Activated CD4-positive, alpha-beta T cell treated with anti-CD3 and anti-CD28 coated beads for 1 hour (primary cell): Measurements from ENCODE around the gene MOV10.
A peak's percentile ranks its signal among the peaks of the same experiment; 100 is the strongest.
"Not testable (repeated sequence)": the region's sequence is repeated elsewhere in the genome, so short reads cannot be mapped to it uniquely, and the experiment has no call there.

Experiments used
- DNase-seq: peaks from one replicate; pipeline ENCODE4 v3.0.0-alpha.2; 2020

The MOV10 gene, protein sequence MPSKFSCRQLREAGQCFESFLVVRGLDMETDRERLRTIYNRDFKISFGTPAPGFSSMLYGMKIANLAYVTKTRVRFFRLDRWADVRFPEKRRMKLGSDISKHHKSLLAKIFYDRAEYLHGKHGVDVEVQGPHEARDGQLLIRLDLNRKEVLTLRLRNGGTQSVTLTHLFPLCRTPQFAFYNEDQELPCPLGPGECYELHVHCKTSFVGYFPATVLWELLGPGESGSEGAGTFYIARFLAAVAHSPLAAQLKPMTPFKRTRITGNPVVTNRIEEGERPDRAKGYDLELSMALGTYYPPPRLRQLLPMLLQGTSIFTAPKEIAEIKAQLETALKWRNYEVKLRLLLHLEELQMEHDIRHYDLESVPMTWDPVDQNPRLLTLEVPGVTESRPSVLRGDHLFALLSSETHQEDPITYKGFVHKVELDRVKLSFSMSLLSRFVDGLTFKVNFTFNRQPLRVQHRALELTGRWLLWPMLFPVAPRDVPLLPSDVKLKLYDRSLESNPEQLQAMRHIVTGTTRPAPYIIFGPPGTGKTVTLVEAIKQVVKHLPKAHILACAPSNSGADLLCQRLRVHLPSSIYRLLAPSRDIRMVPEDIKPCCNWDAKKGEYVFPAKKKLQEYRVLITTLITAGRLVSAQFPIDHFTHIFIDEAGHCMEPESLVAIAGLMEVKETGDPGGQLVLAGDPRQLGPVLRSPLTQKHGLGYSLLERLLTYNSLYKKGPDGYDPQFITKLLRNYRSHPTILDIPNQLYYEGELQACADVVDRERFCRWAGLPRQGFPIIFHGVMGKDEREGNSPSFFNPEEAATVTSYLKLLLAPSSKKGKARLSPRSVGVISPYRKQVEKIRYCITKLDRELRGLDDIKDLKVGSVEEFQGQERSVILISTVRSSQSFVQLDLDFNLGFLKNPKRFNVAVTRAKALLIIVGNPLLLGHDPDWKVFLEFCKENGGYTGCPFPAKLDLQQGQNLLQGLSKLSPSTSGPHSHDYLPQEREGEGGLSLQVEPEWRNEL

DNA sequence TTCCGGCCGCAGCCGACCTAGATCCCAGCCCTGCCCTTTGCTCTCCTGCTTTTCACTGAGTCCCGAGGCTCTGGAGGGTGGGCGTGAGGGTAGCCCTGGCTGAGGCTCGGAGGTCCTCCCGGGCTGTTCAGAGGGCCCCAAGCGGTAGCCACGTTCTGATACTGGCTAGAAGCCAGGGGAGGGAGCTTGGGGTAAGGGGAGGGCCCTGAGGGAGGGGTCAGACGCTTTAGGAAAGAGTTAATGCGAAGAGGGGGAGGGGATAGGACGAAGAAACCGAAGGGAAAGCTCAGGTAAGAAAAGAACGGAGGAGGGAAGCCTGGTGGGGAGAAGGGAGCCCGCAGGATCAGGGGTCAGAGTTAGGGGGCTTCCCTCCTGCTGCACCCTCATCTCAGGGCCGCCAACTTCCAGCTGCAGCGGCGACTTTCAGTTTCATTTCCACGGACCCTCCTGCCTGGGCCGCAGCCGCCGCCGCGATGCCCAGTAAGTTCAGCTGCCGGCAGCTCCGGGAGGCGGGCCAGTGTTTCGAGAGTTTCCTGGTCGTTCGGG is at the start of gene MOV10:
MOV10 (plus strand) TSS at position 220 of the 546 bp plus-strand sequence; CDS start at position 474, 254 bp downstream.
- DNase-seq, result peak; percentile 46

DNA sequence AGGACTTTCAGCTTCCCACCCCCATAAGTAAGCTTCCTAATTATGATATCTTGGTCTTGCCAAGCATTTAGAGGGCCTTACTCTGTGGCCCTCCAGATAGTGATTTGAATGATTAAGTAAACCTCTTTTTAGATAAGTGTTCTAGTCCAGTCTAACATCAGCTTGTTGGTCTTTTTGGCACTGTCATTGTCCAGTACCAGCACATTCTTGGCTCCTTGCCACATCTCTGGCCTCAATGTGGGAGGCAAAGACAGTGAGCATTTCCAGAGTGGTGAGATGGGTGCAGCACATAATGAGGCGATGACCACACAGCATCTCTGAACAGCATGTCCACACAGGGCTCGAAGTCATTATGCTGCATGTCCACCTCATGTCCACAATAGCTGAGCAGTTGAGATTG is 48.8 kb upstream of the MOV10 start:
- DNase-seq, result no peak

DNA sequence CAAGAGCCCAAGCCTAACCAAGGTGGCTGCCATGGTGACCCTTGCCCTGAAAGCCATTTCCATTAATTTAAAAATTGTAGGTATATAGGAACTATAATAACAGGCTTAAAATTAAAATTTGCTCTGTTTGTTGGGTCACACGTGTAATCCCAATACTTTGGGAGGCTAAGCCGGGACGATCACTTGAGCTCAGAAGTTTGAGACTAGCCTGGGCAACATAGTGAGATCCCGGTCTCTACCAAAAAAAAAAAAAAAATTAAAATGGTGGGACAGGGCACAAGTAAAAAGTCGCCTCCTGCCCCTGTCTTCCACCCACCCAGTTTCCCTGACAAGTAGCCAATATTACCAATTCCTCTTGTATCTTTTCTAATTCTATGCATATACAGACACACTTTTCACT is 48.3 kb upstream of the MOV10 start:
- DNase-seq, result no peak

DNA sequence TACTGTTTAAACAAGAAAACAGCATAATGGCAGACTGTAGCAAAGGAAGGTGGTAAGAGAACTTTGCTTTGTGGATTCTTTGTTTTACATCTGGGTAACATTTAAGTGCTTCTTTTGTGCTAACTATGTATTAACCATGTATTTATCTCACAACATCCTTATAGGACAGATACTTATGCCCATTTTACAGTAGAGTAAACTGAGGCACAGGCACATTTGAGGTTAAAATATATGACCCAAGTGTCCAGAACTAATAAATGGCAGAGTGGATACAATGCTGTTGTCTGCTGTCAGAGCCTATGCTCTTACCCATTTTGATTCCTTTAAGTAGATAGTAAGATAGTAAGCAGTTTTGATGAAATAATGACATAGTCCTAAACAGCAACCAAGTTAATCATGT is 47.6 kb upstream of the MOV10 start:
- DNase-seq, result no peak

DNA sequence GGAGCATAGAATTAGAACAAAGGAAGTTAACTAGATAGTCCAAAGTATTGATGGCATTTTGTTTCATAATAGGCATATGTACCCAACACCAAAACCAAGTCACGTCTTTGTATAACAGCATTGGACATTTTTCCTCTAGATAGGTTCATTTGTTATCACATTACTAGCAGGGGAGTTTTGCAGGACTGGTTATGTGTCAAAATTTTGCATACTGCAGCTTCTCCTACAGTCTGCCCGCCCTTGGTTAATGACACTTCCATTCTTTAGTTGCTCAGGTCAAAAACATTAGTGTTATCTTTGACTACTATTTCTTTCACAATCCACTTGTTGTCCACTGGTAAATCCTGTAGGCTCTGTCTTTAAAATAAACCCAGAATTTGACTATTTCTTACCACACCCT is 45.9 kb upstream of the MOV10 start:
- no peak for DNase-seq

DNA sequence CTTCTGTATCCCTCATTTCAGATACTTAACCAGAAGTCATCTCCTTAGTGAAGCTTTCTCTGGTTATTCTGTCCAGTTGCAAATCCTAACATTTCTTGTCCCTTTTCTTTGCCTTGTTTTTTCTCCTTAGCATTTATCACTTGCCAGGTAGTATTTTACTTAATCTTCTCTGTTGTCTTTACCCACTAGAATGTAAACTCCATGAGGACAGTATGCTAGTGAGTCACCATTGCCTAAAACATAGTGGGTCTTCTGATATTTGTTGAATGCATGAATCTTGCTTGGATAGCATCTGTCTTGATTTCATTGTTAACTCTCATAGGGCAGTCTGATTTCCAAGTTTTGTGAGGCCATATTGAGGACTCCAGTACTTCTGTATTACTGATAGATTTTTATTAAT is 45.2 kb upstream of the MOV10 start:
- DNase-seq, result no peak

DNA sequence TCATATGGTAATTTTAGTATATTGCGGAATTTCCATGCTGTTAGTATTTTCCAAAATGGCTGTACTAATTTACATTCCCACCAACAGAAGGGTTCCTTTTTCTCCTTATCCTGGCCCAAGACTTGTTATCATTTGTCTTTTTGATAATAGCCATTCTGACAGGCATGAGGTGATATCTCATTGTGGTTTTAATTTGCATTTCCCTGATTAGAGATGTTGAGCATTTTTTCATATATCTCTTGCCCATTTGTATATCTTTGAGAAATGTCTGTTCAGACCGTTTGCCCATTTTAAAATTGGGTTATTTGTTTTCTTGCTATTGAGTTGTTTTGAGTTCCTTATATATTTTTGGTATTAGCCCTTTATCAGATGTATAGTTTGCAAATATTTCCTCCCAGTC is 40.8 kb upstream of the MOV10 start:
- no peak for DNase-seq

DNA sequence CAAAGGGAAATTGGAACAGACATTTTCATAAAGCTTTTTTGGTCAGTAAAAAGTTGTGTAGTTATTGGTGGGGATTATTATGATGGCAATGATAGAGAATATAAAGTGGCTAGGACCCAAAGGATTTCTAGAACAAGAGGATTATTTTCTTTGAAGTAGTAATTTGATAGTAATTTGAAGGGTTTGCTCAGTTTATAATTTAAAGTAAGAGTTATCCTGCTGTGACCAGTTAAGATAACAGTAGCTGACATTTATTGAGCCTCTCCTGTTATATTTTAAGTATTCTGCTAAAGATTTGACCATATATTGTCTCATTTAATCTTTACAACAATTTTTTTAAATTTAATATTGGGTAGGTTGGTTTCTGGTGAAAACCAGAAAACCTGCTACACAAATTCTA is 40.1 kb upstream of the MOV10 start:
- DNase-seq, result no peak

DNA sequence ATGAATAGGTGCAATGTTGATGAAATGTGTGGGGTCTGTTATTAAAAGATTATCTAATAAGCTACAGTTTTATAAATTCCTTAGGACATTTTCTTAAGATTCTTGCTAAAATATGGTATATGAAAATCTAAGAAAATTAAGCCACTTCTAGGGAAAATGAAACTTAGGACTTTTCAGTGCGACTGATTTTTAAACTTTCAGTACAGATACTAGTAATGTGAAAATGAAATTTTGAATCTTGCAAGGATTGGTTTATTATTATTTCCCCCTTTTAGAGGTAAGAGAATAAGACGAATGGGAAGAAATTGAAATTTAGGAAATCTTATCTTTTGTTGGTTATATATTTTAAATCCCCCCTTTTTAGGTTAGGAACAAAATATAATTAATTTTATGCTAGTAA is 38.4 kb upstream of the MOV10 start:
- DNase-seq, result no peak

DNA sequence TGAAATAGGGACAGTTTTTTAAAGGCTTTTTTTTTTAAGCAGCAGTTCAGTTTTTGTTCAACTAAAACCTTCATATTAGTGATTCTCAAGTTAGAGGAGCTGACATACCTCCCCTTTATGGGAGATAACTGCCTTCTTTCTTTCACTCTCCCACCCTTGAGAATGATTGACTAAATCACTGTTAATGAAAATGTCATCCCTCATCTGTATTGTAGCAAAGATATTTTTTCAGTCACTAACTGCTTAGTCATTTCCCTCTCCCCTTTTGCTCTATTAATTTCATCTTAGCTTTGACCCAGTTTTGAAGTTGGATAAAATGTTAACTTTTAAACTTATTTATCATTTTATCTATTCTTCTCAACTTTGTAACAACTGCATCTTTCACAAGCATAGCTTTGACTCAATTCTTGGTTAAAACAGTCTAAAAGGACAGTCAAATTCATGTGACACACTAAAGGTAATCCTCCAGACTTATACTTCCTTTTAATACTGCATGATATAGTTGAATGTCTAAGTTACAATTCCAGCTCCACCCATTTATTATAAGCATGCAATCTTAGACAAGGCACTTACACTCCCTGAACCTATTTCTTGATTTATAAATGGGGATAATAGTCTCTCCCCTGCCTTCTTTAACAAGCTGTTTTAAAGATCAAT is 37.7 kb upstream of the MOV10 start:
- no peak for DNase-seq

DNA sequence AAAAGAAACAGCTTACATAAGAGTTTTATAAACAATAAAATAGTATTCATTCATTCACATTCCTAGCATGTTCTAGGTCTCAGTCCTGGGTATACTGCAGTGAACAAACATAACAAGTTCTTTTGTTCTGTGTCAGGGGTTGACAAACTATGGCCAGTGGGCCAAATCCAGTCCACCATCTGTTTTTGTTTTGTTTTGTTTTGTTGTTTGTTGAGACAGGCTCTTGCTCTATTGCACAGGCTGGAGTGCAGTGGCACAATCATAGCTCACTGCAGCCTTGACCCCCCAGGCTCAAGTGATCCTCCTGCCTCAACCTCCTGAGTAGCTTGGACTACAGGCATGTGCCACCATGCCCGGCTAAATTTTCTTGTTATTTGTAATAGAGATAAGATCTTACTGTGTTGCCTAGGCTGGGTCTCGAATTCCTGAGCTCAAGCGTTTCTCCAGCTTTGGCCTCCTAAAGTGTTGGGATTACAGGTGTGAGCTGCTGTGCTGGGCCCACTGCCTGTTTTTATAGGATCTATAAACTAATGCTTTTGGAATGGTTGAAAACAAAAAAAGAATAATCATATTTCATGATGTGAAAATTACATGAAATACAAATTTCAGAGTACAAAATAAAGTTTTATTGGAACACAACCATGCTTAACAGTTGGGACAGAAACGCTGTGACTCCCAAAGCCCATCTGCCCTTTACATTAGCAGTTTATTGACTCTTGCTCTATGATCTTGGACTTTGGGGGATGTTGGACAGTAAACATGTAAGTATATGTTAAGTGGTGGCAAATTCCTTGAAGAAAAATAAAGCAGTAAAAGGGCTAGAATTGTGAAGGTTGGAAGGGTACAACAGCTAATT is 37.0 kb upstream of the MOV10 start:
- DNase-seq, result no peak

DNA sequence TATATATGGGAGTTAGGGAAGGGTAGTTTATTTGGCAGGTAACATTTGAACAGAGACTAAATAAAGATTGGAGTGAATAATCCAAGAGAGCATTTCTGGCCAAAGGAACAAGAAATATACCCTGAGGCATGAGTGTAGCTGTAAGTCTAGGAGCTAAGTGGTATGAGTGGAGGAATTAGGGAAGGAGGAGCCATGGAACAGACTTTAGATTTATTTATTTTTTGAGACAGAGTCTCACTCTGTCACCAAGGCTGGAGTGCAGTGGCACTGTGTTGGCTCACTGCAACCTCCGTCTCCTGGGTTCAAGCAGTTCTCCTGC is 36.4 kb upstream of the MOV10 start:
- no peak for DNase-seq

DNA sequence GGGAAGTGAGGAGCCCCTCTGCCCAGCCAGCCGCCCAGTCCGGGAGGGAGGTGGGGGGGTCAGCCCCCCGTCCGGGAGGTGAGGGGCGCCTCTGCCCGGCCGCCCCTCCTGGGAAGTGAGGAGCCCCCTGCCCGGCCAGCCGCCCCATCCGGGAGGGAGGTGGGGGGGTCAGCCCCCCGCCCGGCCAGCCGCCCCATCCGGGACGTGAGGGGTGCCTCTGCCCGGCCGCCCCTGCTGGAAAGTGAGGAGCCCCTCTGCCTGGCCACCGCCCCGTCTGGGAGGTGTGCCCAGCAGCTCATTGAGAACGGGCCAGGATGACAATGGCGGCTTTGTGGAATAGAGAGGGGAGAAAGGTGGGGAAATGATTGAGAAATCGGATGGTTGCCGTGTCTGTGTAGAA is 34.0 kb upstream of the MOV10 start:
- not testable (repeated sequence) for DNase-seq

DNA sequence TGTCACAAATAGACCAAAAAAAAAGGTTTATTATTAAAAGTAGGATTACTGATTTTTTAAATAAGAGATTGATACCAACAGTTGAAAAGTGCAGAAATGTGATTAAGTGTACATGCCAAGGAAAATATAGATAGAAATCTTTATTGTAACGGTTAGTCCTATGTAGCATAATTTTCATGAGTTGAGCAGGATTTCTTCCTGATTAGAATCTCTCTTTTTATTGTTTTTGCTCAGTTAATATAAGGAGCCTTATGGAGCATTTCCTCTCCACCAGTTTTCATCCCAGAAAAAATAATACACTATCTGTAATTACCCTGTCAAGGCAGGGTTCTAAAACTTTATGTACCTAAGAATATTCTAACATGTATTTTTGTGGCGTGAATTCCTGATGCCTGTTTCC is 31.4 kb upstream of the MOV10 start:
- DNase-seq, result no peak

DNA sequence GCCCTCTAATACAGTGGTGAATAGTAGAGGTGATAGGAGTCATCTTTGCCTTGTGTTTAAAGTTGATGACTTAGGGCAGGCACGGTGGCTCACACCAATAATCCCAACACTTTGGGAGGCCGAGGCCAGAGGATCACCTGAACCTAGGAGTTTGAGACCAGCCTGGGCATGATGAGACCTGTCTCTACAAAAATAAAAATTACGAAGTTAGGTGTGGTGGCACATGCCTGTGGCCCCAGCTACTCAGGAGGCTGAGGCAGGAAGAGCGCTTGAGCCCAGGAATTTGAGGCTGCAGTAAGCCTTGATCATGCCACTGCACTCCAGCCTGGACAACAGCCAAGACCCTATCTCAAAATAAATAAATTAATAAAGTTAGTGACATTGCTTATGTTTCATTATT is 28.2 kb upstream of the MOV10 start:
- no peak for DNase-seq

DNA sequence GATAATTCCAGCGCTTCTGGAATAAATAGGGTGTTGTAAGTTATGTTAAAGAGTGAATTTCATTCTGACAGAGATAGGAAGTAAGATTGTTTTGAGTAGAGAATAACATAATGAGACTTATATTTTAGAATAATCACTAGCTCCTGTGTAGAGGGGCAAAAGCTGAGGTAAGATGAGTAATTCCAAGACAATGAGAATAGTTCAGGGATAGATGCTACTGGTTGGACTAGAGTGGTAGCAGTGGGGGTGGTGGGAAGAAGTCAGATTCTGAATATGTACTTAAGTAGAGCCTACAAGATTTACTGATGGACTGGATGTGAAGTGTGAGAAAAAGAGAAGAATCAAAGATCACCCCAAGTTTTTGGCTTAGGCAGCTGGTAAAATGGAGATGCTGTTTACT is 23.3 kb upstream of the MOV10 start:
- DNase-seq, result no peak

DNA sequence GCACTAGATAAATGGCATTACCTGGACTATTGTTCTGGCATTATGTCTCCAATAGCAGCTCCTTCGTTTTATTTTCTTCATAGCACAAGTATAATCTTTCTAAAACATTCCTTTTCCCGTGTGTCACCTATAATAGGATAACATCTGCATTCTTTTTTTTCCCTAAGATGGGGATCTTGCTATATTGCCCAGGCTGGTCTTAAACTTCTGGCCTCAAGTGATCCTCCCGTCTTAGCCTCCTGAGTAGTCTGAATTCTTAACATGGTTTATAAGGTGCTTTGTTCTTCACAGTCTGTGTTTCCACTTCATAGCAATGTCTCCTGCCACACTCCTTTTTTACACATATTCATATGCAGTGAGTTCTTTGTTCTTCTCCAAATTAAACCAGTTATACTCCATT is 8.6 kb upstream of the MOV10 start:
- DNase-seq, result no peak

DNA sequence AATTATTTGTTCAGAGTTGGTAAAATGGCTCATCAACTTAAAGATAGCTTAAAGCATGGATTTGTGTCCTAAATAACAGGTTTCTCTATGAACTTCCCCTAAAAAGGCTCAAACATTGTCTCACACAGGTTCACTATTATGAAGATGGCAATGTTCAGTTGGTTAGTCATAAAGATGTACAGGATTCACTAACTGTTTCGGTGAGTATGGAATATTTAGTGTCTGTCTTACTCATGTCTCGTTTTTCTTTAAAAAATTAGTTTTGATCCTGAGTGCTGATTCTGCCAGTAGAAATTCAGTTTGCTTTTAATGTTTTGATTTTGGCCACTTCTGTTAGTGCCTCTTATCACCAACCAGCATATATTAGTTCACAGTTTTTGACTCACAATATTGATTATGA is 7.5 kb upstream of the MOV10 start:
- no peak for DNase-seq

DNA sequence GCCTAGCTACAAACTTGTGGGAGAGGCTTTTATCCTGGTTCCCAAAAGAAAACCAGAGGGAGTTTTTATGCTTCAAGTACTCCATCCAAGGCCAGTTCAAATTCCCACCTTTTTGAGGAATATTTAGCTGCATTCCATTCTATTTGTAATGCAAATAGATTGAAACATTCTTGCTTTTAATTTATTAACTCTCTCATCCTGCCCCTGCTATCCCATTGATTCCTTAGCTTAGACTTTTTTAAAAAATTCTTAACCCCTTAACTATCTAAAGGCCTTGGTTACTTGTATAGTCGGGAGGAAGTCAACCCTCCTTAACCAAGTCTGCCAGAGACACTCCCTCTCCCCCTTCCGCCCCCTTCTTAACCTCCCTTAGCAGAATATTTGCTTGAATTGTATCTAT is 2.5 kb upstream of the MOV10 start:
- no peak for DNase-seq

DNA sequence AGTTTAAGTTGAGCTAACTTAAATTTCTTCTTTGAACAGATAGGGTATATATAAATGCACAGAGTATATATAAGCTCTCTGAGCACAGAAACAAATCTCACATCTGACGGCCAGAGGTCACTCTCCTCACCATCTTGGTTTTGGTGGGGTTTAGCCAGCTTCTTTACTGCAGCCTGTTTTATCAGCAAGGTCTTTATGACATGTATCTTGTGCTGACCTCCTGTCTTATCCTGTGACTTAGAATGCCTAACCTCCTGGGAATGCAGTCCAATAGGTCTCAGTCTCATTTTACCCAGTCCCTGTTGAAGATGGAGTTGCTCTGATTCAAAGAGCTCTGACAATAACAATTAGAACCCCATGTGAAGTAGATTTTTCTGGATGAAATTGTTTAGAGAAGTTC is 1.6 kb upstream of the MOV10 start:
- DNase-seq, result no peak

DNA sequence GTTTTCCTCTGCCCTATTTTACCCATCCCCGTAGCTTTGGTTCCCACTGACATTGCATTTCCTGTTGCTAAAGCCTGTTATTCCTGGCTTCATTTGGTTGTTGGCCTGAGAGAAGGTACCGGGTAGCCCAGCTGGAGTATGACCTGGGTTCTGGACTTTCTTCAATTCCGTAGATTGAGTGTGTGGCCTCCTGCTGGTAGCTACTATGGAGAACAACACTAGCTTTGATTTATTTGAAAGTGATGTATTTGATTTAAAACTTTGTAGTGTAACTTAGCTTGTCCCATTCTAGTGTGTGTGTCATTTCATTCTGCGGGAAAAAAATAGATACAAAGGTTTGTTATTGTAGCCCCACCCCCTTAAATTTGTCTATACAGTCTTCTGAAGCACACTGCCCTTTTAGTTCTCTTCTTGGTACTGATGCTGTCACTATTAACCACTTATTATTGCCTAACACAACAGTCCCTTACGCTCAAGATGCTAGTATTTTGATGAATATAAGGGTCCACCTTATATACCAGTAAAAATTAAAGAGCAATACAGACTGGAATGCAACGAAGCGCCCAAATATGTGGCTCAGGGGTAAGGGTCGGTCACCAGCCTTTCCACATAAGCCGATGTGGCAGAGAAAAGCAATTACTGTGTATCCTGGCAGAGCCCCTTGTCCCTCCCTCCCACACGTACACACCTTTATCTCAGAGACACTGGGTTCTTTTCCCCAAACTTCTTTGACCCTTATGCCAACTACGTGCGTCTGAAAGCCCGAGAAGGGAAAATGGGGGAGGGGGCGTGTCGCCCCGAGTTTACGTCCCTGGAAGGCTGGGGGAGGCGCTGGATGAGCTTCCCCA is 643 bp upstream of the MOV10 start:
- DNase-seq, result no peak
